NCI-H1417 (cell line): Measurements from ENCODE around the gene MORN5.
A peak's percentile ranks its signal among the peaks of the same experiment; 100 is the strongest.

Source experiments
- DNase-seq, 3 experiments: peaks; one replicate each; lab custom pipeline; 2025; lab: John Stamatoyannopoulos, UW

Gene MORN5

DNA sequence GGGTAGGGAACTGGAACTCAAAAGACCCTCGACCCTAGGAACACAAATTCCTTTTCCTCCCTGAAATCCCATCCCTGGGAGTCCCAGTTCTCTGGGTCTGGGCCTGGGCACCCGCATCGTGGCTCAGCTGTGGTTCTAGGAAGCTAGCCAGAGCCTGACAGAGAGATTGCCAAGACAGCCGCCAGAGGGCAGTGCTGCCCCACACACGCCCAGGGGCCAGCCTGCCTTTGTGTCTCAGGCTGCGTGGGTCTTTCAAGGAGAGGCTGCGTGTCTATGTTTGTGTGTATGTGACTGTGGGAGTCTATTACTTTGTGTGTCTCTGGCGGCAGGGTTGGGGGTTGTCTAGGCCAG is 34.6 kb upstream of the MORN5 start:
- peak; percentile 56 to 87 (median 69) for DNase-seq

DNA sequence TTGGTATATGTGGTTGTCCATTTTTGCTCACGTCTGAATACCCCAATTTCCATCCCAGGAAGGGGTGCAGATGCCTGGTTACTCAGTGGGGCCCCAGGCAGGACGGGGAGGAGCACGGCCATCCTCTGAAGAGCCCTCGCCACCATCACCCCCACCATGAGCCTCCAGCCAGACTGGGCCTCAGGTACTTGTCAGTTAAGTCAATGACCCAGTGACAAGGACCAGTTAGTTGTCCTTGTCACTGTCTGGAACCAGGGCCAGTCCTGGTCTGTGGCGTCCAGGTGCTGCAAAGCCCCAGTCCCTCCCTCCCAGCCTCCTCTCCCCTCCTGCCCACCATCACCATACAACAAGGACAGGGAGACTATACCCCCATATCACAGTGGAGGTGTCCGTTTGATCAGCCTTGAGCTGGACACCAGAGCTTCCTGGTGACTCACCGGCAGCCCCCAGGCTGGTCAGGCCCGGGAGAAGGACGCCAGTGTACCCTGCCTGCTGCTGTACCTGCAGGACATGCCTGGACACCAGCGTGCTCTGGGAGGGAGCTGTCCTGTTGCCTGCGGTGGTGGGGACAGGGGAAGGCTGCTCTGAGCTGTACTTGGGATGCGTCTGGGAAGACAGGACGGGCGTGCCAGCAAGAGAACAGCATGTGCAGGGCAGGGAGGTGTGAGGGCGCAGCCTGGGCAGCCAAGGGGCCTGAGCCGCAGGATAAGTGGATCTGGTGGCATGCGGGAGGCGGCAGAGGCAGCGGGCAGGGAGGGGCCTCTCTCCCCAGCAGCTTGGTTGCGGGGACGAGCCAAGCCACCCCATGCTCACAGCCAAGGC is 34.0 kb upstream of the MORN5 start:
- DNase-seq, result peak in 1 of 3 experiments; percentile 39

DNA sequence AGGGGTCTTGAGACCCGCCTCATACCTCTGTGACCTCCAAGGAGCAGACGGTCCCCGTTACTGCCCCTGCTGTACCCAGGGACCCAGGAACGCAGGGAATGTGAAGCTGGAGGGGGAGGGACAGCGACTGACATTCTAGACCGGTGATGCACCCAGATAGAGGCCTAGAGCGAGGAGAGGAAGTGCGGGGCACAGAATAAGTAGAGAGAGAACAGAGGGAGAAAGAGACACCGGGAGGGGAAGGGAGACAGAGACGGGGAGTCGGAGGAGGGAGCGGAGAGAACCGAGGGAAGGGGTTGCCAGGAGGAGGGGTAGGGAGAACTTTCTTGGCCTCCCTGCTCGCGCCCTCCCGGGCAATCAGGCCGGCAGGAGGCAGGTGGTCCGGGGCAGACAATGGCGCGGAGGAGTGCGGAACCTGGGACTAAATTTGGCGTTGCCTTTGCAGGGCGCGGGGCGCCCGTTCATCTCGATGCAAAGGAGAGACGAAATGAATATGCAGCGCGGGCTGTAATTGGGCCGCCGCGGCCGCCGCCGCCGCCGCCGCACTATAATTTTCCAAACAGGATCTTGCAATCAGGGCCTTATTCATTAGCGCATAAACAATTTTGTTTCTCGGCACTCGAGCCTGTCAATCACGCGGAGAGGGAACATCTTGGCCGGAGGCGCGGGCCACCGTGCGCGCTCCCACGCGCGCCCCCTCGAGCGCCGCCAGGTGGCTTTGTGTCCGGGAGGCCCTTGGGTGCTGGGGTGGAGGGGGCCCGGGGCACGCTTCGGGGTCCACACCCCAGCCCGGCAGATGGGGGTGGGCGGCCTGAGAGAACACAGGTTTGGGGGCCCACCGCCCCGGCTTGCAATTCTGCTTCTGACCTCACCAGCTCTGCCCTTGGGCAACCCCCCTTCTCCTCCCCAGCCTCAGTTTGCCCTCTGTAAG is 33.1 kb upstream of the MORN5 start:
- DNase-seq, result peak in 2 of 3 experiments; percentile 24 to 61

DNA sequence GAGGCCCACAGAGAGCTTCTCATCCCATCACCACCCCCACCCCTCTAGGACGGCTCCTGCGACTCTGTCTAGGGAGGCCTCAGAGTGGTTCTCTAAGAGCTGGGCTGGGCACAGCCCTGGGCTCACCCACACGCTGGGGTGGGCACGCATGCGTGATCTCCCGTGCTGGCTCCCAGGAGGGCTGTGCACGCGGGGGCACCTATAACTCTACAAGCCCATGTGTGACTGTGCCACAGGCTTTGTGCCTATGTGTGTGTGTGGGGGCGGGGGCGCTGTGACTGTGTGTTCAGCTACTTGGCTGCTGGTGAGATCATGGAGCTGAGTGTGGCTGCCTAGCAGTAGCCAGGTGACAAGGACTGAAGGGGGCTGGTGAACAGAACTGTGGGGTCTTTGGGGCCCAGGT is 32.3 kb upstream of the MORN5 start:
- DNase-seq, result no peak

DNA sequence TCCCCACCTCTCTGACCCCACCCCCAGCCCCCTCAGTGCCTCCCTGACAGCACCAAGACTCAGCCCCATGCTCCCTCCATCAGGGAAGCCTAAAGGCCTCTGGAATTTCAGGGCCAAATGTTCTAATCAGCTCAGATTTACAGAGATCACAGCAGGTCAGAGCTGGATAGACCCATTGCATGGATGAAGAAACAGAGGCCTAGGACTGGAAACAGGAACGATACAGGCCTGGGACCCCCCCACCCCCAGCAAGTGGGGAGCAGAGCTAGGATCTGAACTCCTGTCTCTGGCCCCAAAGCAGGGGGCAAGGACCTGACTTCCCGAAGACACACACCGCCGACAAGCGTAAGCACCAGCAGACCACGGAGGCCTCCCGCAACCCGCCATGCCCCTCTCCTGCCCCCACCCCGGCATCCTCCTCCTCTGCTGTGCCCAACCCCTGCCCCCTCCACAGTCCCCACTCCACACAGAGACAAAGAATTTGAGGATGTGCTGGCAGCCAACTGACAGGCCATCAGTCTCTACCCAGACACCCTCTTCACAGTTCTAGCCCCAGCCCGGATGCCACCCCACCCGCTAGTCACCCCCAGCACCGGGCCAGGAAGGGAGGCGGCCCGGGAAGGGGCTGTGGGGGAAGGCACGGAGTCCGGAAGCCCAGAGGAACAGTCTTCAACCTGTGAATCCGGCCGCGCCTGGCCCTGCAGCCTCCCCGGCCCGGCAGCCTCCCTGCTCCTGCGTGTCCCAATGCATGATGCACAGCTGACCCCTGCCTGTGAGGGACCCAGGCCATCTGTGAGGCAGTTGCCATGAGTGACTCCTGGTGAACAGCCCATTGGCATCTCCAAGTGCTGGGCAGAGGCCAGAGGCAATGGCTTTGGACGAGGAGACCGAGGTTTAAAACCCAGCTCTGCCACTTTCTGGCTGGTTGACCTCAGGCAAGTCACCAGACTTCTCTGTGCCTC is 31.4 kb upstream of the MORN5 start:
- DNase-seq, result no peak

DNA sequence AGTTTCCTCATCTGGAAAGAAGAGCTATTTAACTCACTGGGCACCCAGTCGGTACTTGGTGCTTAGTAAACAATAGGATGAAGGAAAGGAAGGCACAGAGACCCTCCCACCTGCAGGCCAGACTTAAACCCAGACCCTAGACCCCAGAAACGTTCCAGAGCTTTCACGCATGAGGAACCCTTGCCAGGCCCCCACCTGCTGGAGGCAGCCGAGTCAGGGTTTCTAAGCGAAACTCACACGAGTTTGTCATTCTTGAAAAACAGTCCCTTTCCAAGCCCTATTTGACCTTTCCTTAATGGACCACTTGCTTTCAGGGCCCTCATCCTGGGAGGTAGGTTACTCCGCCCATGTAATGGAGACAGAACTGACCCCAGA is 30.8 kb upstream of the MORN5 start:
- DNase-seq, result no peak

DNA sequence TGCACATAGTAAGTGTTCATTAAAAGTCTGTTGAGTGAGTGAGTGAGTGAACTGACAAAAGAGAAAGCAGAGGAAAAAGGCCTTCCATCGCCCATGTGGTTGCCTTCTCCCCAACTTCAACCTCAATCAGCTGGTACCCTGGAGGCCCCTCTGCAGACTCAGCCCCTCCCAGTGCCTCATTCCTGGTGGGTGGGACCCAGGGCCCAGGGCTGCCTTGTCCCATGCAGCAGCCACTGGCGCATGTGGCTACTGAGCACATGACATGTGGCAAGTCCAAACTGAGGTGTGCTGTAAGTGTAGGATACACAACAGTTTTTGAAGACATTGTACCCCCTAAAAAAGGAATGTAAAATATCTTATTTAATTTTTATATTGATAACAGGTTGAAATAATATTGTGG is 29.7 kb upstream of the MORN5 start:
- no peak for DNase-seq

DNA sequence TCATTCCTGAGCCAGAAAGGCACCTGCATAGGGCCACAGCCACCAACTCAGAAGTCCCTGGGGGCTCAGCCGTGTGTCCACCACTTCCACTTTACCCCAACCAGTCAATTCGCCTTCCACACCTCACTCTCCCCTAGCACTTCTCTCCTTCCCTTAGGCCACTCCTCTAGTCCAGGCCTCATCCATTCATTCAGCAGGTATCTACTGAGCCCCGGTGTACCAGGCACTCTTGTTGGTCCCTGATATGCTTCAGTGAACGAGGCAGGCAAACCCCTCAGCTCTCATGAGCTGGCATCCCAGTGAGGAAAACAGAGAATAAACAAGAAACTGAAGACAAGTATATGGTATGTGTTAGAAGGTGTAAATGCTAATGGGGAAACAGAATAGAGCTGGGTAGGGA is 28.9 kb upstream of the MORN5 start:
- DNase-seq, result peak in 1 of 3 experiments; percentile 3

DNA sequence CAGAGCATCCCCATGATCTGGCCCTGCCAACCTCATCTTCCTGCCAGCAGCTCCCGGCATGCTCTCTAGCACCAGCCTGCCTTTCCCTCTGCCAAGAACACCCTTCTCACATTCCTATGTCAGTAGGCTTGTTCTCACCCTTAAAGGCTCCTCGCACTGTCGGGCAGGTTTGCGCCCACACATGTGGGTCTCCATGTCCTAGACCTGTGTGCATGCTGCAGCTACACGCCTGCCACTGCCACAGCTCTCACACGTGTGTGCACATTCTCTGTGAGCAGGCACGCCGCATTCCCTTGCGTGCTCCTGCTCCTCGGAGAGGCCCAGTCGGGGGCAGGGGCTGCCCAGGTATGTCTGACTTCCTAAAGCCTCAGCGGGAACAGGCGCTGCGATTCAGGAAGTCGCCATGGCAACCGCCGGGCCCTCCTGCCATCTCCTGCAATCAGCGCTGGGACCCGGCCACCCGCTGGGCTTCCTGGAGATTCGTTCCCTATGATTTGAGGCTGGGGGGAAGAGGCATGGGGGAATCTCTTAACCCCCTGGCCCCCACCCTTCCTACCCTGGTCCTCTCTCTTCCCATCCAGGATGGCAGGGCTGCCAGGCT is 28.2 kb upstream of the MORN5 start:
- DNase-seq, result peak in 2 of 3 experiments; percentile 74 to 89

DNA sequence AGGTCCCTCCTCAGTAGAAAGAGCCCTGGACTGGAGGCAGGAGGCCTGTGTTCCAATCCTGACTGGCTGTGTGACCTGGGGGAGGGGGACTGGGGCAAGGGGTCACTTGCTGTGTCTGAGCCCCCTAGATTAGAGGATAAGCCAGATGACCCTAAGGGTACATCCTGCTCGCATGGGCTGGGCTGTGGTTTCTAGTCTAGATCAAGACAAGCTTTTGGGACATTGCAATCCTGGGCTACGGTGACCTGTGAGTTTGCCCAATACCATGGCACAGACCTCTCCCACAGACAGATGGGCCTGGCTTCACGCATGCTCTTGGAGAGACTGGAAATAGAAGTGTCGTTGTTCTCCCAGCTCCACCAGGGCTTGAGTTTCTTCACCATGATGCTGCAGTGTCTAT is 27.2 kb upstream of the MORN5 start:
- no peak for DNase-seq

DNA sequence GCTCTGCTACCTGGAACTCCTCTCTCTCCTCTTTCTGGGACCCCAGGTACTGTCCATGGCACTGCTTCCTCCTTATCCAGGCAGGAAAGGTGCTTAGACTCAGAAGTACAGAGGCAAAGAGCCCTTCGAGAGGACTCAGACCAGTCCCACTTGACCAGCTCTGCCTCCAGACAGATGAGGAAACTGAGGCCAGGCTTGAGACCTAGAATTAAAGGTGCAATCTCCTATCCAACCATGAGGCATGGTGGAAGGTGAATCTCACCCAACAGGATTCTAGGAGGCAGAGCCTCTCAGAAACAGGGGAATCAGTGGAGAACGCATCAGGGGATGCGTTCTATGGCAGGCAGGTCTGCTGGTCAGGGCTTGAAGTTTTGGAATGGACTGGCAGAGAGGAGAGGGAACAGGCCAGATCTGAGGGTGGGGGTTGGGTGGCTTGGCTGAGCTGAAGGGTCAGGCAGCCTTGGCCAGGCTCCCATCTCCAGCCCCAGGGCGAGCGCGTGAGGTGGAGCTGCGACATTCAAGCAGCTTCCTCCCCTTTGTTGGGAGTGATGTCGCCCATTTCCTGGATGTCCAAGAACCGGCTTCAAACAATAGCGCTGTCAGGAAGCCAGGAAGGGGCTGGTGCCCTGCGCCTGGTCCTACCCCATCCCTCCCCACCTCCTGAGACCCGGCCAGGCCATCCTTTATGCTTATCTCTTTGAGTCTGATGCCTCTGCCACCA is 26.3 kb upstream of the MORN5 start:
- DNase-seq, result no peak

DNA sequence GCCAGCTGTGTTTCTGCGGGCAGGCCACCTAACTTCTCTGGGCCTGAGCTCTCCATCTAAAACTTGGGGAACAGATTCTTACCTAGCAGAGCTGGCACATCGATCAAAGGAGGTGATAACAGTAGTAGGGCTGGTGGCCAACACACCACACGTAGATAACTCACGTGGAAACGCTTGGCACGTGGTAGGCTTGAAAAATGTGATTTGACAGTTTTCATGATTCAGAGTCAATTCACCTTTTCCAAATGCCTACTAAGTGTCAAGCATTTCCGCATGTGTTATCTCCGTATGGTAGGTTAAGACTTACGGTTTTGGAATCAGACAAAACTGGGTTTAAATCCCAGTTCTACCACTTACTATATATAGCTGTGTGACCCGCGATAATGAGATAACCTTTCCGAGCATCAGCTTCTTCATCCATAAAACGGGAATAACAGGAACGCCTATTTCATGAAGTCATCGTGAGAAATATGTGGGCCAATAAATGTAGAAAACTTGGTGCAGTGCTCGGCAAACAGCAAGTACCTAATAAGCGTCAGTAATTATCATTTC is 25.6 kb upstream of the MORN5 start:
- DNase-seq, result no peak

DNA sequence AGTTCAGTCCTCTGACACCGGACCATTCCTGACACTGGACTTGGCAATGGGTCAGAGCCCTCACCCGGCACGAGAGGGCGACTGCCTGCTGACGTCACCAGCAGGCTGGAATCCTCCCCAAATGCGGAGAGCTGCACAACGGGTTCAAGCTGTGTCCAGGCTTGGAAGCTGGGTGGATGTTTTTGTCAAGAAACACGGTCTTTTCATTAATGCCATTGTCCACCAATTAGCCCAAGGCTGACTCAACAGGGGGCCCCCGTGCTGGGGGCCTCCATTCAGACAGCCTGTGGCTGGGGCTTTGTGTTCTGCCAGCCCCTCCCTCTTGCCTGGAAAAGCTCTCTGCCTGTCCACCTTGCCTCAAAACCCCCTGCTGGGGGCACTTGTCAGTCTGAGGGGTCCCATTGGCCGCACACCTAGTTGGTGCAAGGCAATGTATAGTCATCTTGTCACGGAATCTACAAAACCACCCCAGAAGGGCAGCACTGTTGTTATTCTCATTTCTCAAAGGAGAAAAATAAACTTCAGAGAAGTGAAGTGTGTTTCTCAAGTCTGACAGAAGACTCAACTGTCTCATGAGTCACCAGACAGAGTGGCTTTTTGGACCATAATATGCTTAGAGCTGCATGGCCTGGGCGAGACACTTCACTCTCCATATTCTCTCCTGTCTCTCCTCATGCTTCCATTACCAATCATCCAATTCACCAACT is 24.7 kb upstream of the MORN5 start:
- peak in 1 of 3 experiments; percentile 48 for DNase-seq

DNA sequence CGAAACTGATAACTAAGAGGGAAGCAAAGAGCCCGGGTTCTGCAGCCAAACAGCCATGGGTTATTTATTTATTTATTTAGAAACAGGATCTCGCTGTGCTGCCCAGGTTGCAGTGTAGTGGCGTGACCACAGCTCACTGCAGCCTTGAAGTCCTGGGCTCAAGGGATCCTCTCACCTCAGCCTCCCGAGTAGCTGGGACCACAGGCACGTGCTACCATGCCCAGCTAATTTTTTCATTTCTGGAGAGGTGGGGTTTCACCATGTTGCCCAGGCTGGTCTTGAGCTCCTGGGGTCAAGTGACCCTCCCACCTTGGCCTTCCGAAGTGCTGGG is 24.2 kb upstream of the MORN5 start:
- DNase-seq, result no peak

DNA sequence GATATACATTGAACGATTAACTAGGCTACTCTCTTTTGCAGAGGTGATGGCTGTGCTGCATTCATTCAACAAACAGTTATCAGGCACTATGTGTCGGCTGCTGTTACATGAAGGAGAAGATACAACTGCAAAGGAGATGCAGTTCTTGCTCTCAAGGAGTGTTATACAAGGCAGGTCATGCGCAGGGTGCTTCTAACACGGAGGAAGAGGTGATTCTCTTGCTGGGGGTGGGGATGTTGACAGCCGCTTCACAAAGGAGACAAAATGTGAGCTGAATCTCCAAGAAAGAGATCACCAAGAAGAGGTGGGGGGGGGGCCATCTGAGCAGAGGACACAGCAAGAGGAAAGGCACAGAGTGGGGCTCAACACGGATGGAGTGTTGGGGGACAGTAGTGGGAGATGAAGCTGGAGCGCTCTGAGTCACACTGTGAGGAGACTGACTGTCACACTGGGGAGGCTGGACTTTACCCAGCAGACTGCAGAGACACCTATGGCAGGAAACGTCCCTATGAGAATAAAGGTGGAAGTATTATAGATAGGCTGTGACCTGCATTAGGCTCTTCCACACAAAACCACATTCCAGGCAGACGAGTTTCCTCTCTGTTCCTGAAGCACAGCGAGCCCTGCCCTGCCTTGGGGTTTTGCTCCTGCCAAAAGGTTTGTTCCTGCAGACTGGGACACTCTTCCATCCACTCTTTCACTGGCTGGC is 21.0 kb upstream of the MORN5 start:
- DNase-seq, result no peak

DNA sequence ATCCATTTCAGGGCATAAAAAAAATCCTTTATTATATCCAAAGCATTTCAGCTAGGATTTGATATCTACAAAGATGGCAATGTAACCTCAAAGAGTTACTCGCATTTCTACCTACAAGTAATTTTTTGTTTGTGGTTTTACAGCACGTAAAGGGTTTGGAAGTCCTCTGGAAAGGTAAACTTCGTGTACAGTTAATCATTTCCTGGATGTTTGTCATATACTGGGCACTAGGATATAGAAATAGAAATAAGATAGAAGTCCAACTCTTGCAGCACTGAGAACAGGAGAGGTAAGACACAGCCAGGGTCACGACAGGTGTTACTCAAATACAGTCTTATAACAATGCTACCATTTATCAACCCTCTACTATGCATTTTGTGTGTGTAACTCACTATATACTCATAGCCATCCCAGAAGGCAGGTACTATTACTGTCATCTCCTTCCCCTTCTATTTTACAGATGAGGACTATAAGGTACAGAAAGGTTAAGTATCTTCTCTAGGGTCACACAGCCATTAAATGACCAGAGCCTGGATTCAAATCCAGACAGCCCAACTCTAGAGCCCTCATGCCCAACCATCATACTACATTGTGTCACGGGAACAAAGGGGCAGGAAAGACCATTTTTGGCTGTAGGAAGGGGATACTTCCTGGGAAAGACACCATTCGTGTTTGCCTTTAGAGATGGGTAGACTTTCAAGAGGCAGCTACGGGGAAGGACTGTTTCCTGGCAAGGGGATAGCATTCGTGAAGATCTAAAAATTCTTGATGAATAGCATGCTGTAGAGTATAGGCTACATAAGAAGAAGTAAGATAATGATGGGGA is 19.1 kb upstream of the MORN5 start:
- no peak for DNase-seq

DNA sequence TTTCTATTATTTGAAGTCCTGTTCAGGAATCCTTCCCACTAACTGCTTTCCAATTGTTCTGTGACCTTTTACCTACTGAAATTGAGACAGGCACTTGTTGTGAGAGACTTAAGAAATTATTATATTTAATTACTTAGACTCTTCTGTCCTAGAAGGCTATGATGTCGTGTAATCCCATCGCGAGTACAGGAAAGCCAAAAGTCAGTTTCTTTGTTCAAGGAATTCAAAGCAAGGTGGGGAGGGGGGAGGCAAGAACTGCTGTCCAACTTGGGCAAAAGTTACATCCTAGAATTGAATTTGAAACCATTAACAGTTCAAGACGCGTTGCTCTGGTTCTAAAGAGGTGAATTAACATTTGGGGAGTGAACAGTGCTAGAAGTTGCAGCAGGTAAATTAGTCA is 18.0 kb upstream of the MORN5 start:
- DNase-seq, result no peak

DNA sequence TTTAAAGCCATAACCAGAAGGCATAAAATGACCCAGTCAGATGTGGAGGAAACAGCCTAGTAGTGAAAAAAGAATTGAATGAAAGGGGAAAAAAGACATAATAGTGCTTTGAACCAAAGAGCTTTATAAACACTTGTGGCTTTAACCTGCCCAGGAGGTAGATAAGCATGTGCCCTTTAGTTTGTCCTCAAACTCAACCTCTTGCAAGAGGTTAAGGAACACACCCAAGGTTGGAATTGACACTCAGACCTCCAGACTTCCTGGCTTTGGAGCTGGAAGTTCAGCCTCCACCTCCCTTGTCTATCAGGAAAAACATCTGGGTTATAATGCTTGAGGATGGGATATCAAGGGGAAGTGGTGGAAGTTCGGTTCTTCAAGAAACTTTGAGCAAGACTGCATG is 16.4 kb upstream of the MORN5 start:
- no peak for DNase-seq
